Measurements from ENCODE around the gene CHD9.

The CHD9 gene

GRCh38 chr16:53078247-53078646 is 23.5 kb downstream of the CHD9 start:
- TF ChIP-seq SUZ12 (IDR thresholded peaks at IDR 0.05; ENCODE audit: extremely low read depth, insufficient read depth, insufficient read length) (no peak), ZNF274 (IDR thresholded peaks at IDR 0.05; ENCODE audit: low read depth, low read length) (no peak), YY1 (IDR thresholded peaks at IDR 0.05; ENCODE audit: insufficient read depth, insufficient read length) (no peak)
- Histone ChIP-seq H3K9me3 (ENCODE audit: insufficient read depth, low read length) (peaks cover 22% of the 10 kb centered on the region), H3K27me3 (ENCODE audit: insufficient read depth, insufficient read length) (no peaks in the 10 kb centered on the region), H3K36me3 (ENCODE audit: insufficient read depth, insufficient read length, low read length) (peaks cover 9% of the 10 kb centered on the region), H3K4me1 (ENCODE audit: insufficient read depth, insufficient read length) (peaks cover 13% of the 10 kb centered on the region), H3K4me3 (ENCODE audit: insufficient read length, low read depth) (no peak overlapping the region), H3K9ac (ENCODE audit: insufficient read length, low read depth) (no peak overlapping the region)
- no peak for DNase-seq (ENCODE audit: low read depth, low spot score)

GRCh38 chr16:53078765-53079485 is 24.1 kb downstream of the CHD9 start:
- peaks cover 13% of the 10 kb centered on the region for H3K4me1 ChIP-seq (ENCODE audit: insufficient read depth, insufficient read length)
- H3K4me3 ChIP-seq (ENCODE audit: insufficient read length, low read depth) = no peak overlapping the region
- DNase-seq (ENCODE audit: low read depth, low spot score) = no peak
- peaks cover 13% of the 10 kb centered on the region for H3K36me3 ChIP-seq (ENCODE audit: insufficient read depth, insufficient read length, low read length)
- H3K9ac ChIP-seq (ENCODE audit: insufficient read length, low read depth) = no peak overlapping the region
- H3K9me3 ChIP-seq (ENCODE audit: insufficient read depth, low read length) = peaks cover 16% of the 10 kb centered on the region; the same call in 1 of the 2 replicates
- H3K27me3 ChIP-seq (ENCODE audit: insufficient read depth, insufficient read length) = no peaks in the 10 kb centered on the region
- TF ChIP-seq ZNF274 (IDR thresholded peaks at IDR 0.05; ENCODE audit: low read depth, low read length) = no peak
- TF ChIP-seq SUZ12 (IDR thresholded peaks at IDR 0.05; ENCODE audit: extremely low read depth, insufficient read depth, insufficient read length) = no peak
- no peak for TF ChIP-seq YY1 (IDR thresholded peaks at IDR 0.05; ENCODE audit: insufficient read depth, insufficient read length)

GRCh38 chr16:53080345-53081031 is 25.7 kb downstream of the CHD9 start:
- H3K4me1 ChIP-seq (ENCODE audit: insufficient read depth, insufficient read length) = peaks cover 14% of the 10 kb centered on the region
- H3K9ac ChIP-seq (ENCODE audit: insufficient read length, low read depth) = peak overlapping the region; percentile 51
- H3K9me3 ChIP-seq (ENCODE audit: insufficient read depth, low read length) = peaks cover 3% of the 10 kb centered on the region; the same call in 1 of the 2 replicates
- H3K4me3 ChIP-seq (ENCODE audit: insufficient read length, low read depth) = no peak overlapping the region
- H3K27me3 ChIP-seq (ENCODE audit: insufficient read depth, insufficient read length) = no peaks in the 10 kb centered on the region
- no peak for TF ChIP-seq YY1 (IDR thresholded peaks at IDR 0.05; ENCODE audit: insufficient read depth, insufficient read length)
- no peak for TF ChIP-seq ZNF274 (IDR thresholded peaks at IDR 0.05; ENCODE audit: low read depth, low read length)
- no peak for TF ChIP-seq SUZ12 (IDR thresholded peaks at IDR 0.05; ENCODE audit: extremely low read depth, insufficient read depth, insufficient read length)
- no peak for DNase-seq (ENCODE audit: low read depth, low spot score)
- H3K36me3 ChIP-seq (ENCODE audit: insufficient read depth, insufficient read length, low read length) = peaks cover 16% of the 10 kb centered on the region

- DNase-seq (ENCODE audit: low read depth, low spot score) = no peak
- peaks cover 14% of the 10 kb centered on the region for H3K4me1 ChIP-seq (ENCODE audit: insufficient read depth, insufficient read length)
These were observed 26.2 kb downstream of the CHD9 start for GRCh38 chr16:53081032-53081424.

GRCh38 chr16:53081686-53082407 is 27.1 kb downstream of the CHD9 start:
- Histone ChIP-seq H3K4me1 (ENCODE audit: insufficient read depth, insufficient read length) (peaks cover 16% of the 10 kb centered on the region), H3K4me3 (ENCODE audit: insufficient read length, low read depth) (no peak overlapping the region), H3K9ac (ENCODE audit: insufficient read length, low read depth) (no peak overlapping the region), H3K9me3 (ENCODE audit: insufficient read depth, low read length) (0 out of 2 replicates have a peak, but pooled peaks cover 3% of the 10 kb centered on the region), H3K36me3 (ENCODE audit: insufficient read depth, insufficient read length, low read length) (peaks cover 13% of the 10 kb centered on the region), H3K27me3 (ENCODE audit: insufficient read depth, insufficient read length) (no peaks in the 10 kb centered on the region)
- DNase-seq (ENCODE audit: low read depth, low spot score) = no peak
- TF ChIP-seq YY1 (IDR thresholded peaks at IDR 0.05; ENCODE audit: insufficient read depth, insufficient read length) = no peak

More at GRCh38 chr16:53081032-53081424, 26.2 kb downstream of the CHD9 start:
- H3K9me3 ChIP-seq (ENCODE audit: insufficient read depth, low read length) = 0 out of 2 replicates have a peak, but pooled peaks cover 3% of the 10 kb centered on the region
- TF ChIP-seq YY1 (IDR thresholded peaks at IDR 0.05; ENCODE audit: insufficient read depth, insufficient read length) (no peak), ZNF274 (IDR thresholded peaks at IDR 0.05; ENCODE audit: low read depth, low read length) (no peak), SUZ12 (IDR thresholded peaks at IDR 0.05; ENCODE audit: extremely low read depth, insufficient read depth, insufficient read length) (no peak)
- H3K27me3 ChIP-seq (ENCODE audit: insufficient read depth, insufficient read length) = no peaks in the 10 kb centered on the region
- H3K36me3 ChIP-seq (ENCODE audit: insufficient read depth, insufficient read length, low read length) = peaks cover 13% of the 10 kb centered on the region
- H3K9ac ChIP-seq (ENCODE audit: insufficient read length, low read depth) = peak overlapping the region; percentile 51
- no peak overlapping the region for H3K4me3 ChIP-seq (ENCODE audit: insufficient read length, low read depth)

GRCh38 chr16:53082509-53082908 is 27.7 kb downstream of the CHD9 start:
- H3K4me1 ChIP-seq (ENCODE audit: insufficient read depth, insufficient read length) = peaks cover 20% of the 10 kb centered on the region
- no peak for DNase-seq (ENCODE audit: low read depth, low spot score)
- H3K27me3 ChIP-seq (ENCODE audit: insufficient read depth, insufficient read length) = no peaks in the 10 kb centered on the region
- H3K9me3 ChIP-seq (ENCODE audit: insufficient read depth, low read length) = 0 out of 2 replicates have a peak, but pooled peaks cover 3% of the 10 kb centered on the region
- H3K9ac ChIP-seq (ENCODE audit: insufficient read length, low read depth) = no peak overlapping the region
- H3K4me3 ChIP-seq (ENCODE audit: insufficient read length, low read depth) = no peak overlapping the region
- H3K36me3 ChIP-seq (ENCODE audit: insufficient read depth, insufficient read length, low read length) = peaks cover 13% of the 10 kb centered on the region
- TF ChIP-seq ZNF274 (IDR thresholded peaks at IDR 0.05; ENCODE audit: low read depth, low read length) (no peak), YY1 (IDR thresholded peaks at IDR 0.05; ENCODE audit: insufficient read depth, insufficient read length) (no peak), SUZ12 (IDR thresholded peaks at IDR 0.05; ENCODE audit: extremely low read depth, insufficient read depth, insufficient read length) (no peak)

GRCh38 chr16:53083119-53083518 is 28.3 kb downstream of the CHD9 start:
- H3K4me3 ChIP-seq (ENCODE audit: insufficient read length, low read depth) = no peak overlapping the region
- TF ChIP-seq YY1 (IDR thresholded peaks at IDR 0.05; ENCODE audit: insufficient read depth, insufficient read length) (no peak), SUZ12 (IDR thresholded peaks at IDR 0.05; ENCODE audit: extremely low read depth, insufficient read depth, insufficient read length) (no peak), ZNF274 (IDR thresholded peaks at IDR 0.05; ENCODE audit: low read depth, low read length) (no peak)
- DNase-seq (ENCODE audit: low read depth, low spot score) = no peak
- no peaks in the 10 kb centered on the region for H3K27me3 ChIP-seq (ENCODE audit: insufficient read depth, insufficient read length)
- H3K9me3 ChIP-seq (ENCODE audit: insufficient read depth, low read length) = no peaks in the 10 kb centered on the region
- H3K36me3 ChIP-seq (ENCODE audit: insufficient read depth, insufficient read length, low read length) = peaks cover 17% of the 10 kb centered on the region
- peaks cover 20% of the 10 kb centered on the region for H3K4me1 ChIP-seq (ENCODE audit: insufficient read depth, insufficient read length)
- no peak overlapping the region for H3K9ac ChIP-seq (ENCODE audit: insufficient read length, low read depth)

All from NT2/D1 (cell line).